Liver (tissue), 3 donors: ENCODE measurements around the gene CCDC172.

ENCODE experiments used
- SP1 ChIP-seq: IDR thresholded peaks from 2 replicates; pipeline ENCODE4 v1.6.1; 2018; ENCODE audit warnings: antibody characterized with exemption, mild to moderate bottlenecking
- TF ChIP-seq, protein P1 (sequence below): IDR thresholded peaks from 2 replicates; pipeline ENCODE4 v1.6.1; 2016; ENCODE audit warnings: antibody characterized with exemption
- TF ChIP-seq, protein P2 (sequence below): fragments of 150-350 bp; IDR thresholded peaks from 2 replicates; pipeline ENCODE4 v1.5.1; 2017; ENCODE audit warnings: improper control_type of control experiment, low read depth, low read length; ENCODE audit not compliant: missing input control
- donor health status: healthy.
- donor health status: healthy.

DNA sequence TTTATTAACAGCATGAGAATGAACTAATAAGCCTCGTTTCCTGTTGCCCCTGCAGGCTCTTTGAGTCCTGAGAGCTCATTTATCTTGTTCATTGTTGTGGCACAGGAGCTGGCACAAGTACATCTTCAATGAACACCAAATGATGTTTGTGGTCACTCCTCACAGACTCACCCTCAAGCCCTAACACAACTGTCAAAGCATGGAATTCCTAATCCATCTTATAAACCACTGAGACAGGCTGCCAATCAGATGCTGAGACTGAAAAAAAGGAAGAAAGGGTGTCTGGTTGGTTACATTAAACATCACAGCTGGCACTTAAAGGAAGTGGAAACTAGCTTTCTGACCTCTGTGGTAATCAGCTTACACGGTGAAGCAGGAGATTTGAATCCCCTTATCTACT, 7.7 kb upstream of the CCDC172 start:
- TF ChIP-seq, protein P1, sequence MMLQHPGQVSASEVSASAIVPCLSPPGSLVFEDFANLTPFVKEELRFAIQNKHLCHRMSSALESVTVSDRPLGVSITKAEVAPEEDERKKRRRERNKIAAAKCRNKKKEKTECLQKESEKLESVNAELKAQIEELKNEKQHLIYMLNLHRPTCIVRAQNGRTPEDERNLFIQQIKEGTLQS = no peak
- TF ChIP-seq SP1 = no peak
- TF ChIP-seq, protein P2, sequence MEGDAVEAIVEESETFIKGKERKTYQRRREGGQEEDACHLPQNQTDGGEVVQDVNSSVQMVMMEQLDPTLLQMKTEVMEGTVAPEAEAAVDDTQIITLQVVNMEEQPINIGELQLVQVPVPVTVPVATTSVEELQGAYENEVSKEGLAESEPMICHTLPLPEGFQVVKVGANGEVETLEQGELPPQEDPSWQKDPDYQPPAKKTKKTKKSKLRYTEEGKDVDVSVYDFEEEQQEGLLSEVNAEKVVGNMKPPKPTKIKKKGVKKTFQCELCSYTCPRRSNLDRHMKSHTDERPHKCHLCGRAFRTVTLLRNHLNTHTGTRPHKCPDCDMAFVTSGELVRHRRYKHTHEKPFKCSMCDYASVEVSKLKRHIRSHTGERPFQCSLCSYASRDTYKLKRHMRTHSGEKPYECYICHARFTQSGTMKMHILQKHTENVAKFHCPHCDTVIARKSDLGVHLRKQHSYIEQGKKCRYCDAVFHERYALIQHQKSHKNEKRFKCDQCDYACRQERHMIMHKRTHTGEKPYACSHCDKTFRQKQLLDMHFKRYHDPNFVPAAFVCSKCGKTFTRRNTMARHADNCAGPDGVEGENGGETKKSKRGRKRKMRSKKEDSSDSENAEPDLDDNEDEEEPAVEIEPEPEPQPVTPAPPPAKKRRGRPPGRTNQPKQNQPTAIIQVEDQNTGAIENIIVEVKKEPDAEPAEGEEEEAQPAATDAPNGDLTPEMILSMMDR = no peak
